GM13976 (cell line): ENCODE results near the gene TCF20.

Experiments used
- DNase-seq: peaks from one replicate; pipeline ENCODE4 v3.0.0; 2012; ENCODE audit warnings: low spot score
- CTCF ChIP-seq: IDR thresholded peaks from 2 replicates; pipeline ENCODE4 v1.5.1; 2012; ENCODE audit warnings: borderline replicate concordance, mild to moderate bottlenecking; ENCODE audit not compliant: insufficient read depth; ENCODE audit errors: extremely low read depth, missing control alignments, control extremely low read depth
- in situ Hi-C: fragments of 300-500 bp; cut with MboI; formaldehyde crosslinking; loops from one replicate; pipeline ENCODE4 v1.12.0; 2022; ENCODE audit warnings: low sequenced_read_pairs, mixed read lengths, inconsistent platforms; ENCODE audit not compliant: unreplicated experiment

Gene TCF20

DNA sequence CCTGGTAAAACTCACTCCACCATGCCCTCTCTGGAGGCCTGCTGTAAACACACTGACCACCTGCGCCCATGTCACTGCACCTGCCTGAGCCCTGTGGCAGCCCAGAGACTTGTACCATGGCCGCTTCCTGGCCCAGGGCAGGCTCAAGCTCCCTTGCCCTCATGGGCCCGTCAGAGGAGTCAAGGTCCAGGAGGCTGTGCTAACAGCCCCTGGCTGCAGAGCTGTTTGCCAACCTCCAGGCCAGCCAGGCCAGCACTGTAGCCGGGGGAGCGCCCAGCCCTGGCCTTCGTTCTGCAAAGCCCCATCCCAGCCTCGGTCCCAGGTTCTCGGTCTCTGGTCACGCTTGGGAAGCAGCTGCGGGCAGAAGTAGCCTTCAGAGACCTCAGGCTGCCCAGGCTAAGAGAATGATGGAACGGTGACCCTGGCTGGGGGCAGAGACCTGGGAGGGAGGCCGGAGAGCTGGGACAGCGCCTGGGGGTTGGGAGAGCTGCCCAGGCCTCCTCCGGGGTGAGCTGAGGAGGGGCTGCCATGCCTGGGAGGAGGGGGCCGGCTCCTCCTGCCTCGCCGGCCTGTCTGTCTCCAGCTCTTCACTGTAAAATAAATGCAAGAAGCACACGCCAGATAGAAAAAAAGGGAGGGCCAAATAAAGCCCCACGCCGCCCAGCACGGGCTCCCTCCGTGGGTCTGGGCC lies 11.9 kb upstream of the TCF20 start:
- TF ChIP-seq CTCF: no peak
- in situ Hi-C loops: no loop called here

DNA sequence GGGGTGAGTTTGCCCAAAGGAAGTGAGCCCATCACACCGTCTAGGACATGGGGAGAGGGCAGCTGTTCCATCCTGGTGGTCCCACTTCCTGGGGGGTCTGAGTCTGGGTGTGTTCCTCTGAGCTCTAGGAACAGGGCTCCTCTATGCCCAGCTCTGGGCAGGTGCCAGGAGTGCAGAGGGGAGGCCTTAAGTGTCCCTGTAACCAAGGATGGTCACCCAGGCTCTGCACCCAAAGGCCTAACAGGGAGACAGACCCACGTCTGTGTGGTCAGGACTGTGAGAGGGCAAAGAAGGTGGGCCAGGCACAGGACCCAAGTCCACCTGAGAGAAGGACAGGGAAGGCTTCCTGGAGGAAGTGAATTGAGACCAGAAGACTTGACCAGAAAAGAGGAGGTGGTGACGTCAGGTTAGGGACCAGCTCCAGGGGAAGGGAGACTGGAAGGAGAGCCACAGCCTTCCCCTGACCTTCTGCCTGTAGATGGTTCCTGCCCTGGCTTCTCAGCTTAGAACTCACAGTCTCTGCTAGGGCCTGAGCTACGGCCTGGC lies 11.3 kb upstream of the TCF20 start:
- TF ChIP-seq CTCF: no peak
- in situ Hi-C loops: no loop called here
- peak; percentile 20 for DNase-seq

More for the DNA sequence above, 11.9 kb upstream of the TCF20 start:
- no peak for DNase-seq

DNA sequence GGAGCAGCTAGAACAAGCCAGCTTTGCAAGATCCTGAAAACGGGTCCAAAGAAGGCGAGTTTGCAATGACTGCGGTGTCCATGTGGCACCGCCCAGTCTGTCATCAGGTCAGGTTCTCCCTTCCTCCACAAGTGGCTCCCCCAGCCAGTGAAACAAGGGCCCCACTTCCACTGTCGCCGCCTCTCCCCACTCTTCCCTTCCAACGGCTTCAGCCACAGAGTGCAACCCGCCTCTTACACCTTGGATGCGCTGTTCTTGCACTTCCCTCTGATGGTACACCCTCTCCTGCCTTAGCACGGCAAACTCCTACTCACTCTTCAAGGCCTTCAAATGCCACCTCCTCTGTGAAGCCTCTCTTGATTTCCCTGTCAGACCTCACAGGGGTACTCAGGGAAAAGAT lies 10.8 kb upstream of the TCF20 start:
- in situ Hi-C loops: no loop called here
- DNase-seq: peak; percentile 22
- TF ChIP-seq CTCF: no peak

- no peak for TF ChIP-seq CTCF
- in situ Hi-C loops: no loop called here
- peak; percentile 16 for DNase-seq
Measured at GRCh38 chr22:42280836-42281235, 10.4 kb upstream of the TCF20 start.

DNA sequence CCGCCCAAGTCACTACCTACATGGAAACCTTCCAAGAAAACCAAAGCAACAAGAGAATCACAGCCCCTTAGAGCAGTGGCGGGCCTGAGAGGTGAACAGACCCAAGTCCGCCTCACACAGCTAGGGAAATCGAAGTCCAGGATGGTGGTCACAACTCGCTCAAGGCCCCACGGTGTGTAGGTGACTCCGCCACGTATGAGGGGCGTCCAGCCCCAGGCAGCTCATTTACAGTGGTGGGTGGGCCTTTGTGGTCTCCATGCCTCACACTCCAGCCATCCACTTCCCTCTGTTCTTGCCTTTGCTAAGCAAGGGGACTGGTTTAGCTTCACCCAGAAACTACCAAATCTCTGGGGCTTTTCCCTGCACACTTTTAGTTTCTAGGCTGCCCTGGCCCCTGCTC lies 9.7 kb upstream of the TCF20 start:
- in situ Hi-C loops: no loop called here
- DNase-seq: peak; percentile 30
- no peak for TF ChIP-seq CTCF

GRCh38 chr22:42279425-42280020 lies 9.1 kb upstream of the TCF20 start:
- peak; percentile 26 for DNase-seq
- in situ Hi-C loops: no loop called here
- no peak for TF ChIP-seq CTCF
